NCI-H460 (cell line): ENCODE measurements around the gene ZBTB32. TPM values are rescaled to one million over a fixed set of nuclear protein-coding genes. Genes with fewer than 3 reads are reported as not detected.

Source experiments
- DNase-seq: peaks from one replicate; pipeline ENCODE4 v3.0.0-alpha.2; 2016; ENCODE audit warnings: low read depth; ENCODE audit errors: extremely low read depth
- total RNA-seq: library from RNA; depleted of rRNA; stranded (reverse); fragments of >200 nt; shearing (Covaris generic); gene quantifications from 2 replicates; pipeline ENCODE4 v1.2.3, GENCODE V29; 2014

The ZBTB32 gene
- total RNA-seq, 1 experiment from 2014 or later, result not detected

DNA sequence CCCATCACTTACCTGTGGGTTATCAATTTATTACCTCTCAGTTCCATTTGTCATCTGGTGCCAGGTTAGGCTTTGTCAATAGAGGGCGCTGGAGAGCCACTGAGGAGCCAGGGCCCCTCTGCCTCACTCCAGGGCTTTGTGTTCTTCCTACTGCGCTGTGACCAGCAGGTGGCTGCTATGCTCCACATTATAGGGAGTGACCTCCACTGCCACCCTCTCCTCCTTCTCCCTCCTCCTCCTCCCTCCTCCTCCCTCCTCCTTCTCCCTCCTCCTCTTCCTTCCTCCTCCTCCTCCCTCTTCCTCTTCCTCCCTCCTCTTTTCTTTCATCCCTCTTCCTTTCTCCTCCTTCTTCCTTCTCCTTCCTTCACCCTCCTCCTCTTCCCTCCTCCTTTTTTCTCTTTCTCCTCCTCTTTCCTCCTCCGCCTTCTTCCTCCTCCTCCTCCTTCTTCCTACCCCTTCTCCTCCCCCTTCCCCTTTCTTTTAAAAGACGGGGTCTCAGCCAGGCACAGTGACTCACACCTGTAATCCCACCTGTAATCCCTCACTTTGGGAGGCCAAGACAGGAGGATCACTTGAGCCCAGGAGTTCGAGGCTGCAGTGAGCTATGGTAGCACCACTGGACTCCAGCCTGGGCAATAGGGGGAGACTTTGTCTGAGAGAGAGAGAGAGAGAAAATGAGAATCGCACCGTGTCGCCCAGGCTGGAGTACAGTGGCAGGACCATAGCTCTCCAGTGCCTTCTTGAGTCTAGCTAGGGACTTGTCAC lies 10.3 kb upstream of the ZBTB32 start:
- DNase-seq, result peak; percentile 92

DNA sequence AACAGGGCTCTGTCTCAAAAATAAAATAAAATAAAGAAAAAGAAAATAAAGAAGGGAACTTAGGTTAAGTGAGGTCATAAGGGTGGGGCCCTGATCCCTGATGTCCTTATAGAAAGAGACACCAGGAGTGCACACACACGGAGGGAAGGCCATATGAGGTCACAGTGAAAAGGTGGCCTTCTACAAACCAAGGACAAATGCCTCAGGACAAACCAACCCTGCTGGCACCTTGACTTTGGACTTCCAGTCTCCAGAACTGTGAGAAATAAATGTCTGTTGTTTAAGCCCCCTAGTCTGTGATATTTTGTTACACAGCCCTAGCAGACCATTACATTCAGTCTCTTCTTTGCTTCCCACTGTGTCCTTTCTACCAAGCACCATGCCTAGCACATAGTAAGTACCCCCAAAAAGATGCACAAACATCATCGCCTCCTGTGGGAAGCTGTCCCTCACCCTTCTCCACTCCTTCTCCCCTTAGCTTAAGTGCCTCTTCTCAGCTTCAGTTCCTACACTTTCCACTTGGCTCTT lies 8.4 kb upstream of the ZBTB32 start:
- no peak for DNase-seq

DNA sequence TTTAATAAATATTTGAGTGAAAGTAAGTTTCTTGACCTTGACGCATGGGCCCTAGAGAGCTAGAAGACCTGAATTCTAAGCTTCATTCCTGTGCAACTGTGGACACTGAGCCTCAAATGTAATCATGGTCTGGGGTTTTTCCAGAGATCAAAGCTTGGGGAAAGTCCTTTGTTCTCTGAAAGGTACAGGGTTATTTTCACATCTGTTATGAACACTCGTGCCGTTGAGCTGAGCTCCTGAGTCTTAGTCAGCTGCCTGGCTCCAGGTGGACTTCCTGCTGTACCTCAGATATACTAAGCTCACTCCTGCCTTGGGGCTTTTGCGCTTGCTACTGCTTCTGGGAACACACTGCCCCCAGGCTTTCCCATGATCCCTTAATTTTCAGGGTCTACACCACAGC lies 7.5 kb upstream of the ZBTB32 start:
- DNase-seq, result no peak

DNA sequence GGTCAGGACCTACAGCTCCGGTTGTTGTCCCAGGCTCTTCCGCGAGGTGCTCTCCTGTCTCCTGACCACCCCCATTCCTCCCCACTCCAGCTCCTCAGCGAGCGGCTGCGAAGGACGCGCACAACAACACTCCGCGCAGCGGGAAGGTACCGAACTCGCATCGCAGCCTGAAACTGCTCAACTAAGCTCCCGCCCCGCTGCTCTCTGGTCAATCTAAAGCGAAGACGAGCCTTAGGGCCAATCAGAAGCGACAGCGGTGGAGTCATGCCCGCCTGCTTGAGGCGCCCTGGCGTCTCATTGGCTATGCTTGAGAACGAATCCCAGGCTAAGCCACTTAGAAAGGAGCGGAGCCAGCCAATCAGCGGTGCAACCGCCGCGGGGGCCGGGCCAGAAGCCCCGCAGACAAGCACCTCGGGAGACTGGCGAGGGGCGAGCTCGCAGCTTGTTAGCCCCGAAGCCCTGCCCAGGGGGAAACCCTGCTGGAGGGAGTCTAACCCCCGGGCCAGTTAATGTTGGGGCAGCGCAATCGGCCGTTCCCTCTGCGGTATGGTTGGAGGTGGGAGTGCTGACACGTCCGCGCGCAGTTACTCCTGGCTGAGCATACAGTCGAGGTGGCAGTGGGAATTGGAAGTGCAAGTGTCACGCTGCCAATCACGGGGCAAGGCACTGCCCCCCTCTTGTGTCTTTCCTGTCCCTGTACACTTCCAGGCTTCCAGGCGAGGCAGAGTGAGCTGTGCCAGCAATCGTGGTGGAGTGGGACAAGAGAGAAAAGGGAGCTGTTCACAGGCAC lies 1.9 kb upstream of the ZBTB32 start:
- peak; percentile 98 for DNase-seq

DNA sequence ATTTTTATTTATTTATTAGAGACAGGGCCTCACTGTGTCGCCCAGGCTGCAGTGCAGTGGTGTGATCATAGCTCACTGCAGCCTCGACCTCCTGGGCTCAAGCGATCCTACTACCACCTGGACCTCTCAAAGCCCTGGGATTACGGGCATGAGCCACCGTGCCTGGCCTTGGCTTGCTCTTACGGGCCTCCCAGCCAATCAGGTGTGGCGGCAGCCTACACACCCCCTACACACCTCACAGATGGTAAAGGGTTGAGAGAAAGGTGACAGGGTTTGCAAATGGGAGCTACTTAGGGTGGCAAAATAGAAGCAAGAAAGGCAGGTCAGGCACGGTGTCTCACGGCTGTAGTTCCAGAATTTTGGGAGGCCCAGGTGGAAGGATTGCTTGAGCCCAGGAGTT lies 1.0 kb upstream of the ZBTB32 start:
- no peak for DNase-seq

DNA sequence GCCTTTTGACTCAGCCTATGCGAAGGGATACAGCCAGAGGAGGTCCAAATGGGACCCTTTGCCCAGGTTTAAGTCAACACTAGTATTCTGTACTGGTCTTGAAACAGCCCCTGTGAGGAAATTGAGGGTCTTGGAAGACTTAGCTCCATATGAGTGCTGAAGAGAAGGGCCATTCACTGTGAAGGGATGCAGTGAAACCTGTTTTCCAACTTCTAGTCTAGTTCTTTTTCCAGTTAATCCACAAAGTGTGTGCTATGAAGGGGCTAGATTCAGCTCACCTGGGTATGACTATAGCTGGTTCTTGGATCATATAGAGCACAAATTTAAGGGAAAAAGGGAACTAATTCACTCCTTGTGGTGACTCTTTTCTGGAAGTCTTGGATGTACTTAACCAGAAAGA lies 4.0 kb downstream of the ZBTB32 start:
- DNase-seq, result no peak

DNA sequence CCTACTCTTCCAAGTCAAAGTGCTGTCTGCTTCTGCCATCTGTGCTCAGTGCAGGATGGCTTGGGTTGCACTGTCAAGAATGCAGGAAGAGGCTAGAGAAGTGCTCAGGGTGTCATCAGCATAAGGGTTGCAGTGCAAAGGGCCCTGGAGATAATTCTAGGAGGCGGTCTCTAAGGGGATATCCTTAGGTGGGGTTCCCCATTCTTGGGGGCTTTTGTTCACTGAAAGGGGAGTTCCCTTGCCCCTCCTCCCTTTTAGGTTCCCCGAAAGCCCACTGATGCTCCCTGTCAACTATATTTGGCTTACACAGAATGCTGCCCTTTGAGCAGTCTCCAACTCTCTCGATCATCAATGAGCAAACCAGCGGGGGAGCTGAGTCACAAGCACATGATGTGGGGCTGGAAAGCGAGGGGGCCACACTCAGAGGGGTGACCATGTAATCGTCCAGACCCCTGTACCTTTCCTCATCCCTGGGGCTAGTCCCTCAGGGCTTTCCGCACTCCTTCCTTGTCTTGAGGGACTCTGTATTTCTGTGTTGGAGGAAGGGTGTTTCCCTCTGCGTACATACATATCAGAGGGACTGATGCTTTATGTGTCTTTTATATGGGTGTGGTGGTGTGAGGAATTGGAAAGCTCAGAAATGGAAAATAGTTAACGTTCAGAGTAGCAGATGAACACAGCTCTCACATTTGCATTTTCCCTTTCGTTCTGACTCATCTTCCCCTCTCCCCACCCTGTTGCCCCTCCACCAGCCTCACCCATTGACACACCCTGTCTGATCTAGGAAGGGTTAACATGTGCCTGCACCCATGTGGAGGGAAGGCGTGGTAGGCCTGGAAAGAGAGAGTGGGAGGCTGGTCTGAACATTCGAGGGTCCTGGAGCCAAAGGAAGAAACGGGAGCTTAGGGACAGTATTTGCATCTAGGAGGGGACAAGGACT lies 6.7 kb downstream of the ZBTB32 start:
- DNase-seq, result no peak

DNA sequence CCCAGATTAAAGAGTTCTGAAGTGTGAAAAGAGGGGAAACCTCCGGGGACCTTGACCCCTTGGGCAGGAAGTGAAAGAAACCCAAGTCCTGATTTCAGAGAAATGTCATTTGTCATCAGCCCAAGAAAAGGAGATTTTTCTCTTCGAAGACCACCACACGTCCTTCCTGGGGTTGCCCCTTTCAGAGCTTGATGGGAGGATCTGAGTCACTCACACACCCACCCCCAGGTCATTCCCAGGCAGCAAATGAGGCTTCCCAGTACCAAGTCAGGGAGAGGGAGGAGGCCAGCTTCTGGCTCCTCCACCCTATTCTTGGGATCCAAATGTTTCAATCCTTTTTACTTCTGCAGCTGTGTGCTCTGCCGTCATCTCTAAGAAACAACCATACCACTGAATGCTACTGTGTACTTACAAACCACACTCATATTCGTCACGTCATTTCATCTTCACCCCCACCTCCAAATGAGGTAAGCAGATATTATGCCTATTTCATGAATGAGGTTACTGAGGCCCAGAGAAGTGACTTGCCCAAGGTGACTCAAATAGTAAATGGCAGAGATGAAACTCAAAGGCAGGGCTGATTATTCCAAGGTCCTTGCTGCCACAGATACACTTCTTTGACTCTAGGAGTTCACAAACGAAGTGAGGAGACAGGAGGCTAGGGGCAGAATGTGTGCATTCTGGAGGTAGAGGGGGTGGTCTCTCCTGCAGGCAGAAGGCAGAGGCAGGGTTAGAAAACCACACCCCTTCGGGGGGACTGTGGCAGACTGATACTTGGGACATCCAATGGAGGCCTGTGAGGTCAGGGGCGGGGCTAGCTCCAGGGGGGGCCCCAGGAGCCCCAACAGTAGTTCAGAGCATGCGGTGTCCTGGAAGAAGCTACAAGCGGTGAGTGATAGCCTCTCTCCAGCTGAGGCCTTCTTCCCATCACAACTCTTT lies 8.5 kb downstream of the ZBTB32 start:
- no peak for DNase-seq

DNA sequence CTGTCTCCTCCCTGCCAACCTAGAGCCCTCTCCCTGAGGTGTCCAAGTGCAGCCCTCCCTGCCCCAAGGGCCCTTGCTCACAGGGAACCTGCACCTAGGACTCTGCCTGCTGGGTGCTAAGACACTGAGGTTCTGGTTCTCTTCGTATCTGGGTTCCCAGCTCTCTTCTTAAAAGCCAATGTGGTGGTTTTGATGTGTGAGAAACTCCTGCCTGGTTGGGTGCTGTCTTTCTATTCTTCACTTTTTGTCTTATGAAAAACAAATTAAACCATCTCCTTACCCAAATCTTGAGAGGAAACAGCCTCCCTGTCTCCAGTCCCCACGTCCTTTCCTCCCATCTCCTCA lies 9.1 kb downstream of the ZBTB32 start:
- DNase-seq, result no peak

DNA sequence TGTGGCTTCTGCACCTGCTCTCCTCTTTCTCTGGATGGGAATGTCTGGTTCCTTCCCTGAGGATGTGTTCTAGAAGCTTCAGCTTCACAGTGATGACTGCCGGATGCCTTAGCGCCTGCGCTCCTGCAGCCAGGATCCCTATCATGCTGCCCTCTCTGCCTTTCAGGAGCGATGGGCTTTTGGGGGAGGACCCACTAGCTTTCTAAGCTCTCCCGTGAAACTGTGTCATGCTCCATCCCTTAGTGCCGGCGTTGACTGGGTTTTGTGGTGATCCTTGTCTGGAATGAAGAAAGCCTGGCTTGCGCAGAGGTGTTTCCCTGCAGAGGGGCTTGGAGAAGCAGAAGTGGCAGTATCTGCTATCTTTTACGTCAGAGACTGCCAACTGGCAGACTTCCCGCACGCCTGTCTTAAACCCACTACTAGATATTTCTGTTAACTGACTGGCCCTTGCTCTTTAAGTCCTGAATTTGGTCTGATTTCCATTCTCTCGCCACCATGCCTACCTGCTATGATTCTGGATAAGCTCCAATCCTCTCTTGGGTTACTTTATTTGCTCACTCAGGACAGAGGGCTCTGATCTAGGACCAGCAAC lies 9.6 kb downstream of the ZBTB32 start:
- no peak for DNase-seq

DNA sequence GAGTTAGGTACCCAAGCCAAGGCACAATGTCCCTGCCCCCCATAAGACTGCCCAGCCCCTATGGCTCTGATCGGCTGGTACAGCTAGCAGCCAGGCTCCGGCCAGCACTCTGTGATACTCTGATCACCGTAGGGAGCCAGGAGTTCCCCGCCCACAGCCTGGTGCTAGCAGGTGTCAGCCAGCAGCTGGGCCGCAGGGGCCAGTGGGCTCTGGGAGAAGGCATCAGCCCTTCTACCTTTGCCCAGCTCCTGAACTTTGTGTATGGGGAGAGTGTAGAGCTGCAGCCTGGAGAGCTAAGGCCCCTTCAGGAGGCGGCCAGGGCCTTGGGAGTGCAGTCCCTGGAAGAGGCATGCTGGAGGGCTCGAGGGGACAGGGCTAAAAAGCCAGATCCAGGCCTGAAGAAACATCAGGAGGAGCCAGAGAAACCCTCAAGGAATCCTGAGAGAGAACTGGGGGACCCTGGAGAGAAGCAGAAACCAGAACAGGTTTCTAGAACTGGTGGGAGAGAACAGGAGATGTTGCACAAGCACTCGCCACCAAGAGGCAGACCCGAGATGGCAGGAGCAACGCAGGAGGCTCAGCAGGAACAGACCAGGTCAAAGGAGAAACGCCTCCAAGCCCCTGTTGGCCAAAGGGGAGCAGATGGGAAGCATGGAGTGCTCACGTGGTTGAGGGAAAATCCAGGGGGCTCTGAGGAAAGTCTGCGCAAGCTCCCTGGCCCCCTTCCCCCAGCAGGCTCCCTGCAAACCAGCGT lies 10.4 kb downstream of the ZBTB32 start:
- no peak for DNase-seq

DNA sequence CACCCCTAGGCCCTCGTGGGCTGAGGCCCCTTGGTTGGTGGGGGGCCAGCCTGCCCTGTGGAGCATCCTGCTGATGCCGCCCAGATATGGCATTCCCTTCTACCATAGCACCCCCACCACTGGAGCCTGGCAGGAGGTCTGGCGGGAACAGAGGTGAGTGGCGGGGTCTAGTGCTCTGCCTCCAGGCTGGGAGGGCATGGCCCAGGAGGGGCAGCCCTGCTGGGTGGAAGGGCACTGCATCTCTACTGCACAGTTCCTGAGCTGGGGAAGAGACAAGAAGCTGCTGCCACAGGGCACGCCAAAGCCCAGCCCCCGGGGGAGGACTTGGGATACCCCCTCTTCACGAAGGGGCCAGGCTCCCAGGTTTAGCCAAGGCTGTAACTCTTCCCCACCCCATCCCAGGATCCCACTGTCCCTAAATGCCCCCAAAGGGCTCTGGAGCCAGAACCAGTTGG lies 11.0 kb downstream of the ZBTB32 start:
- DNase-seq, result no peak

DNA sequence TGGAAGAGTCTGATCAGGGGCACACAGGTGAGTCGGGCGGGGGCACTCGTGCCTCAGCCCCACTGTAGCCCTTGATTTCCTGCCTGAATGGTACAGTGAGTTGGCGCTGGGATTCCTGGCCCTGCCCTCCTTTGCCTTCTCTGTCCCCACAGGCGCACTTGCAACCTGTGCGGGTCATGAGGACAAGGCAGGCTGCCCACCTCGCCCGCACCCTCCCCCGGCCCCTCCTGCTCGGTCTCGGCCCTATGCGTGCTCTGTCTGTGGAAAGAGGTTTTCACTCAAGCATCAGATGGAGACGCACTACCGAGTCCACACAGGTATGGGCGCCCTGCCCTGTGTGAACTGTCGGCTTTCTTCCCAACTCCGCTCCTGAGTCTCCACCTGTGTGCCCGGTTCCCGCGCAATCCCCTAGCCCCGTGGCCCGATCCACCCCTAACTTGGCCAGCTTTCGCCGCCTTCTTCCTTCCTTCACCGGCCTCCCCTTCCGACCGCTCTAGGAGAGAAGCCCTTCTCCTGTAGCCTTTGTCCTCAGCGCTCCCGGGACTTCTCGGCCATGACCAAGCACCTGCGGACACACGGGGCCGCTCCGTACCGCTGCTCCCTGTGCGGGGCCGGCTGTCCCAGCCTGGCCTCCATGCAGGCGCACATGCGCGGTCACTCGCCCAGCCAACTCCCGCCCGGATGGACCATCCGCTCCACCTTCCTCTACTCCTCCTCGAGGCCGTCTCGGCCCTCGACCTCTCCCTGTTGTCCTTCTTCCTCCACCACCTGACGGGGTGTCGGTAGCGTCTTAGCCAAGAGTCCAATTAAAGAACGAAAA lies 11.8 kb downstream of the ZBTB32 start:
- no peak for DNase-seq

DNA sequence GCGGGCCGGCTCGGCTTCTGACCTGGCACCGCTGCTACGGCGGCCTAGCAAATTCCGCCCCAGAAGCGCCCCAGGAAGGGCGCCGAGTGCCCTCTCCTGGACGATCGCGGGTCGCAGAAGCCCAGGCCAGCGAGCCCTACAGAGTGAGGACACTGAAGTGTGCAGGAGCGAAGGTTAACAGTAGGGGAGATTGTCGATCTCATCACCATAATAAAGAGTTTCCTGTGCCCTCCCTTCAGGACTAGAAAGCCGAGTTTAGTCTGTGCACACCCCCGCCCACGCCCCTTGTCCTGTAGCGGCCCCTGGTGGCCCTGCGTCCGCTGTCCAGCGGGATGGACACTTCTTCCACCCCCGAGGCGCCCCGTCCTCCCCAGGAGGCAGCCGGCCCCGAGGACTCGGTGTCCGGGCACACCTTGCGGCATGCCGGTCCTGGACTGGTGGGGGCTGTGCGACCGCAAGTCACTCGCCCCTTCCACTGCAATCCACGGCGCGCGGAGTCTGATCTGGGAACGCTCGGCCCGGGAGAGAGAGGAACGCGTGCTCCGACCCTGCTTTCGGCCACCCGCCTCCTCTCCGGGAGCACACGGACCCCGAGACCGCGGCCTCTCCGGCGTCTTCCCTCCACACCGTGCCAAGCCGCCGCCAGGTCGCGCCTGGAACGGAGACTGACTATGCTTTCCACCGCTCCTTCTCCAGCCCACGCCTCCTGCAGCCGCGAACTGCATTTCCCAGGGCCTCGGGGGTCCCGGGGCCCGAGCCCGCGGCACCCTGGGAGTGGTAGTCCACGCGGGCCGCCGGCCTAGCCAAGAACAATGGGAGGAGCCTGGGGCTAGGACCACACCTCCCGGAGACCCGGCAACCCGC lies 12.7 kb downstream of the ZBTB32 start:
- peak; percentile 86 for DNase-seq

DNA sequence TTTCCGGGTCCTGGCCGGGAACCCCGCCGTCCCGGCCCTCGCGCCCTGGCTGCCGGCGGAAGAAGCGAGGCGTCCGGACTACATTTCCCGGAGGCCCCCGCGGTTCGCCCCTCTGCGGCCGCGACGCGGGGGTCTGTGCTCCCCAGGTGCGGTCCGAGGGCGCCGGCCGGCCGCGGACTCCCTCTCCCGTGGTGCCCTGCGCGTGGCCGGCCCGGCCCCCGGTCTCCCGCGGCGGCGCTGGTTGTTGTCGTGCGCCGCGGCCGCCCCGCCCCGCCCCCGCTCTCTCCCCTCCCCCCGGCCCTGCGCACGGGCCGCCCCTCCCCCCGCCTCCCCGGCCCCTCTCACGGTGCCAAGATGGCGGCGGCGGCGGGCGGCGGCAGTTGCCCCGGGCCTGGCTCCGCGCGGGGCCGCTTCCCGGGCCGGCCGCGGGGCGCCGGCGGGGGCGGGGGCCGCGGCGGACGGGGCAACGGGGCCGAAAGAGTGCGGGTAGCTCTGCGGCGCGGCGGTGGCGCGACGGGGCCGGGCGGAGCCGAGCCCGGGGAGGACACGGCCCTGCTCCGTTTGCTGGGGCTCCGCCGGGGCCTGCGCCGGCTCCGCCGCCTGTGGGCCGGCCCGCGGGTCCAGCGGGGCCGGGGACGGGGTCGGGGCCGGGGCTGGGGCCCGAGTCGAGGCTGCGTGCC lies 13.4 kb downstream of the ZBTB32 start, which contains the start of gene KMT2B:
KMT2B (plus strand) TSS at position 339 of the 680 bp plus-strand sequence; CDS start at position 355, 16 bp downstream.
- DNase-seq, result peak; percentile 94
